Esophagus muscularis mucosa (tissue), 4 donors: ENCODE measurements around the gene COL16A1. TPM values are rescaled to one million over a fixed set of nuclear protein-coding genes. Genes with fewer than 3 reads are reported as not detected.

ENCODE experiments used
- DNase-seq: peaks from one replicate; pipeline ENCODE4 v3.0.0-alpha.2; 2017; ENCODE audit errors: extremely low spot score
- H3K27ac ChIP-seq, 4 donors: fragments of 200-600 bp; sonication (generic); replicated peaks in 1 of 4; 1 replicate in 3 of 4; 2 replicates in 1 of 4; pipeline ENCODE4 v1.5.1; 2016 to 2019; ENCODE audit warnings: mild to moderate bottlenecking in 1 of 4
- H3K27me3 ChIP-seq, 4 donors: fragments of 200-600 bp; sonication (generic); one replicate each; pipeline versions ENCODE4 v1.5.1 to v1.6.0; 2016 to 2019
- H3K36me3 ChIP-seq, 4 donors: fragments of 200-600 bp; sonication (generic); one replicate each; pipeline ENCODE4 v1.5.1; 2016 to 2019
- H3K4me1 ChIP-seq, 4 donors: fragments of 200-600 bp; sonication (generic); one replicate each; pipeline ENCODE4 v1.5.1; 2016 to 2019
- H3K4me3 ChIP-seq, 4 donors: fragments of 200-600 bp; sonication (generic); 1 replicate in 2 of 4; 2 replicates in 2 of 4; pipeline ENCODE4 v1.5.1; 2016 to 2019; ENCODE audit warnings: mild to moderate bottlenecking in 4 of 4, moderate library complexity in 1 of 4
- H3K9me3 ChIP-seq, 4 donors: fragments of 200-600 bp; sonication (generic); 1 replicate in 3 of 4; 2 replicates in 1 of 4; pipeline ENCODE4 v1.5.1; 2016 to 2019
- EP300 ChIP-seq: sonication (generic); formaldehyde crosslinking; IDR thresholded peaks from one replicate; pipeline ENCODE4 v1.6.1; 2017; ENCODE audit warnings: antibody characterized with exemption
- POLR2A ChIP-seq: fragments of 450-650 bp; IDR thresholded peaks from one replicate; pipeline ENCODE4 v1.6.1; 2017; ENCODE audit warnings: antibody characterized with exemption, moderate library complexity, mild to moderate bottlenecking, low read depth
- POLR2AphosphoS5 ChIP-seq, 2 donors: sonication (generic); formaldehyde crosslinking; IDR thresholded peaks; one replicate each; pipeline ENCODE4 v1.6.1; 2017; ENCODE audit warnings: antibody characterized with exemption in 2 of 2
- WGBS: methylation state at CpG from one replicate; pipeline ENCODE4 v1.1.5; 2018; 5-methylcytosine and 5-hydroxymethylcytosine counted together
- intact Hi-C: fragments of 100-400 bp; cut with DNase I; formaldehyde crosslinking; loops from one replicate; pipeline ENCODE4 v1.15.1; 2023
- total RNA-seq, 4 donors: library from RNA; depleted of rRNA; stranded (reverse); fragments of >200 nt; gene quantifications; one replicate each; pipeline versions ENCODE4 v1.1.0 to v1.2.1, GENCODE V29; 2016
- TF ChIP-seq, protein P1 (sequence below), 3 experiments: fragments of 200-600 bp in 2 of 3; fragments of 450-650 bp in 1 of 3; sonication (generic) in 2 of 3; IDR thresholded peaks; one replicate each; pipeline ENCODE4 v1.5.1; 2017 to 2019; ENCODE audit warnings: antibody characterized with exemption in 3 of 3, mild to moderate bottlenecking in 2 of 3, moderate library complexity in 1 of 3

The COL16A1 gene
- total RNA-seq, 4 donors from 2014 or later: 35.1 to 62.7 (median 47.6) TPM

DNA sequence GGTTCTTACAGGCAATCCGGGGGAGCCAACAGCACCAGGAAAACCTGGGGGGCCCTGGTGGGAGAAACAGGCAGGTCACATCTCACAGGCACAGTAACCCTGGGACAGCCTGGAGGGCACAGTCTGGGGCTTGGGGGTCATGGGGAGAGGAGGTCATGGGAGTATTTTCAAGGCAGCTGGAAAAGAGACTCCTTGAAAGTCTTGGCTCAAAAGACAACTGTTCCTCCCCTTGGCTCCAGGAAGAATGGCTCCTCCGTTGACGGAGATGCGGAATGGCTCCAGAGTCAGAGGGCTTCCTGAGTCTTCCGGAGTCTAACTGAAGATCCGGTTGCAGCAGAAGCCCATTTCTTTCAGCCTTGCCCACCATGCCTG, 33.2 kb downstream of the COL16A1 start:
- Histone ChIP-seq H3K36me3 (peaks cover 0 to 6% (median 0%) of the 10 kb centered on the region in 4 donors), H3K27ac (peak overlapping the region; percentile 68 to 78 (median 74)), H3K9me3 (no peaks in the 10 kb centered on the region), H3K4me1 (peaks cover 70 to 99% (median 95%) of the 10 kb centered on the region in 4 donors), H3K4me3 (peak overlapping the region; percentile 37 to 46 (median 41)), H3K27me3 (no peaks in the 10 kb centered on the region)
- WGBS: 29% methylated on average over 5 of the region's 6 CpGs
- TF ChIP-seq EP300 (no peak), POLR2A (no peak), POLR2AphosphoS5 (IDR thresholded peaks at IDR 0.05) (no peak)
- TF ChIP-seq, protein P1, sequence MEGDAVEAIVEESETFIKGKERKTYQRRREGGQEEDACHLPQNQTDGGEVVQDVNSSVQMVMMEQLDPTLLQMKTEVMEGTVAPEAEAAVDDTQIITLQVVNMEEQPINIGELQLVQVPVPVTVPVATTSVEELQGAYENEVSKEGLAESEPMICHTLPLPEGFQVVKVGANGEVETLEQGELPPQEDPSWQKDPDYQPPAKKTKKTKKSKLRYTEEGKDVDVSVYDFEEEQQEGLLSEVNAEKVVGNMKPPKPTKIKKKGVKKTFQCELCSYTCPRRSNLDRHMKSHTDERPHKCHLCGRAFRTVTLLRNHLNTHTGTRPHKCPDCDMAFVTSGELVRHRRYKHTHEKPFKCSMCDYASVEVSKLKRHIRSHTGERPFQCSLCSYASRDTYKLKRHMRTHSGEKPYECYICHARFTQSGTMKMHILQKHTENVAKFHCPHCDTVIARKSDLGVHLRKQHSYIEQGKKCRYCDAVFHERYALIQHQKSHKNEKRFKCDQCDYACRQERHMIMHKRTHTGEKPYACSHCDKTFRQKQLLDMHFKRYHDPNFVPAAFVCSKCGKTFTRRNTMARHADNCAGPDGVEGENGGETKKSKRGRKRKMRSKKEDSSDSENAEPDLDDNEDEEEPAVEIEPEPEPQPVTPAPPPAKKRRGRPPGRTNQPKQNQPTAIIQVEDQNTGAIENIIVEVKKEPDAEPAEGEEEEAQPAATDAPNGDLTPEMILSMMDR (IDR thresholded peaks at IDR 0.05): no peak
- intact Hi-C loops: no loop called here
- no peak for DNase-seq

DNA sequence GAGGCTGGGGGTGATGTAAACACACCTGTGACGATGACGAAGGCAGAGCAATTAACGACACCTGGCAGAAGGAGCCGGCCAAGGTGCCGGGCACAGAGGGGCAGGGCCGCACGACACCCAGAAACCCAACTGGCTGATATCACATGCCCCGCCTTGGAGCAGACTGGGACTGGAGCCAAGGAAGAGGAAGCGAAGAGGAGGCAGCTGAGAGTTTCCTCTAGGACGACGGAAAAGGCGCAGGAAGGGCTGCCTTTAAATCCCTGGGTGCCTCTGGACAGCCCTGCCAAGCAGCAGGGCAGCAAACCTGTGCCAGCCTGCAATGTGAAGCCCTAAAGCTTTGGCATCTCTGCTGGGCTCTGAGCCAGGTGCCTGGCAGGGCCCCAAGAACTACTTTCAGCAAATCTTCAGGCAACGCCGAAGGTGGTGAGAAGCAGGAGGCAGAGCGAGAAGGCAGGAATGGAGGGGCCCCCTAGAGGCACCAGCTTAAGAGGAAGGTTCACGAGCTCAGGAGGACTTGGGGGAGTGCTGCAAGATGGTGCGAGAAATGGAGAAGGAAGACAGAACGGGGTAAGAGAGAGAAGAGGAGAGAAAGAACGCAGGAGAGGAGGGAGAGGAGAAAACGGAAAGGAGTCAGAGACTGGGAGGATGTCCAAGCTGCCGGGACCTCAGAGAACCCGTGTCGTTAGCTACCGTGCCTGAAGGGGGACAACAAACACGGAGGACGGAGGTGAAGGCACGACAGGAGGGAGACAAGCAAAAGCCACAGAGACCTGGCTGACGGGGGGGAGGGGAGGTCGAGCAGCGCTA, 33.8 kb downstream of the COL16A1 start:
- H3K4me1 ChIP-seq: peaks cover 64 to 99% (median 92%) of the 10 kb centered on the region in 4 donors

DNA sequence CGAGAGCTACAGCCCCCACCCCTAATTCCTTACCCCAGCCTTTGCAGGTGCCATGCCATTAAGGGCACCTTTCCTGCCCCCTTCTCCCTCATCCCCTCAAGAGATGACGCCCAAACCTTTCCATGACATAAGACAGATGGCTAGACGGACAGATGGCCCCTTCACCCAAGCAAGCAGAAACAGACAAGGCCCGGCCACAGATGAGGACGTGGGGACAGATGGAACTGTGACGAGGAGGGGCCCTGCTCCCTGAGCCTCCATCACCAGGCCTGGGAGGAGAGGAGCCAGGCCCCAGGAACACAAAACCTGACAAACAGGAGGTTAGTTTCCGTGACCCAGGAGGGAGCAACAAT, 34.4 kb downstream of the COL16A1 start:
- Histone ChIP-seq H3K36me3 (peaks cover 0 to 13% (median 2%) of the 10 kb centered on the region in 4 donors), H3K27ac (peak overlapping the region; percentile 68 to 78 (median 74)), H3K4me3 (peak overlapping the region in 3 of 4 donors; percentile 37 to 44 (median 38)), H3K27me3 (no peaks in the 10 kb centered on the region), H3K4me1 (peaks cover 58 to 96% (median 88%) of the 10 kb centered on the region in 4 donors), H3K9me3 (no peaks in the 10 kb centered on the region)
- no peak for TF ChIP-seq POLR2AphosphoS5 (IDR thresholded peaks at IDR 0.05)
- TF ChIP-seq, protein P1 (IDR thresholded peaks at IDR 0.05): no peak
- no peak for TF ChIP-seq POLR2A
- TF ChIP-seq EP300: no peak
- intact Hi-C loops: loop anchor here (10.0 kb wide), 1 partner anchor 295 kb away; no protein-coding TSS in a partner anchor
- WGBS: 46% methylated on average over 5 of the region's 7 CpGs
- DNase-seq: no peak

More for the DNA sequence above, 33.8 kb downstream of the COL16A1 start:
- Histone ChIP-seq H3K9me3 (no peaks in the 10 kb centered on the region), H3K27ac (peak overlapping the region; percentile 68 to 78 (median 74)), H3K27me3 (no peaks in the 10 kb centered on the region), H3K36me3 (peaks cover 0 to 12% (median 2%) of the 10 kb centered on the region in 4 donors), H3K4me3 (peak overlapping the region; percentile 37 to 46 (median 41))
- TF ChIP-seq POLR2A: no peak
- peak; percentile 36 to 54 for TF ChIP-seq POLR2AphosphoS5 (IDR thresholded peaks at IDR 0.05)
- TF ChIP-seq, protein P1 (IDR thresholded peaks at IDR 0.05): peak in 2 of 3 experiments; percentile 13 to 22
- TF ChIP-seq EP300: no peak
- 14% methylated on average over 27 of the region's 30 CpGs for WGBS
- DNase-seq: no peak
- intact Hi-C loops: loop anchor here (10.0 kb wide), 1 partner anchor 295 kb away; no protein-coding TSS in a partner anchor

DNA sequence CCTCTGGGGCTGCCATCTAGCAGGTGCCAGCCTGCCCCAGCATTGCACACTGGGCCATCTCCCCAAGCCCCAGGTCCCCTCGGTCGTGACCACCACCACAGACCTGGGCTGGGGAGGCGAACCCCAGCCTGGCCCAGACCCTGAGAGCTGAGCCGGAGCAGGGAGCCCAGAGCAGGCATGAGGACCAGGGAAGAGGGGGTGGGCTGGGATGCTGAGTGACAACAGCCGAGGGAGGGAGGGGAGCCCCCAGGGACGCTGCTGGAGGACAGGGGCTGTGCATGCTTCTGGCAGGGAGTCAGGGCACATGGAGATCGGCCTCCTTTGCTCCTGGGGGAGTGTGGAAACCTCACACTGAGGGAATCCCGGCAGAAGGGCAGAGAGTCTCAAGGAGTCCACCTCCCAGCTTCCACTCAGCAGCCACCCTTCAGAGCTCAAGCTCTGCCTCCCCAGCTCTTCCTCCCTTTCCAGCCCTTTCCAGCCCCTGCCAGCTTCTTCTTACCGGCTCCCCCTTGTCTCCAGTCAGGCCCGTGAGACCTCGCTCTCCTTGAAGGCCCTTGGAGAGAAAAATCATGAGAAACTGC, 35.4 kb downstream of the COL16A1 start:
- Histone ChIP-seq H3K27ac (peak overlapping the region in 1 of 4 donors; percentile 78), H3K4me3 (no peak overlapping the region), H3K4me1 (peaks cover 52 to 93% (median 82%) of the 10 kb centered on the region in 4 donors), H3K27me3 (no peaks in the 10 kb centered on the region), H3K9me3 (no peaks in the 10 kb centered on the region), H3K36me3 (peaks cover 0 to 13% (median 2%) of the 10 kb centered on the region in 4 donors)
- WGBS: 79% methylated on average over 7 of the region's 11 CpGs
- TF ChIP-seq, protein P1 (IDR thresholded peaks at IDR 0.05): no peak
- TF ChIP-seq POLR2AphosphoS5 (IDR thresholded peaks at IDR 0.05) (no peak), EP300 (no peak), POLR2A (no peak)
- intact Hi-C loops: loop anchor here (10.0 kb wide), 1 partner anchor 296 kb away; no protein-coding TSS in a partner anchor
- no peak for DNase-seq
